ENCODE measurements around the gene CCNDBP1. TPM values are rescaled to one million over a fixed set of nuclear protein-coding genes. Genes with fewer than 3 reads are reported as not detected.

Gene CCNDBP1
- total RNA-seq, 1 donor from 2014 or later = 31.2 TPM

GRCh38 chr15:43215961-43216360 is 30.8 kb downstream of the CCNDBP1 start:
- H3K27ac Mint-ChIP-seq = no peak overlapping the region
- H3K36me3 Mint-ChIP-seq = no peaks in the 10 kb centered on the region
- peaks cover 2% of the 10 kb centered on the region for H3K27me3 Mint-ChIP-seq (ENCODE audit: low read depth)
- no peak overlapping the region for H3K4me3 Mint-ChIP-seq
- TF ChIP-seq, protein P1, sequence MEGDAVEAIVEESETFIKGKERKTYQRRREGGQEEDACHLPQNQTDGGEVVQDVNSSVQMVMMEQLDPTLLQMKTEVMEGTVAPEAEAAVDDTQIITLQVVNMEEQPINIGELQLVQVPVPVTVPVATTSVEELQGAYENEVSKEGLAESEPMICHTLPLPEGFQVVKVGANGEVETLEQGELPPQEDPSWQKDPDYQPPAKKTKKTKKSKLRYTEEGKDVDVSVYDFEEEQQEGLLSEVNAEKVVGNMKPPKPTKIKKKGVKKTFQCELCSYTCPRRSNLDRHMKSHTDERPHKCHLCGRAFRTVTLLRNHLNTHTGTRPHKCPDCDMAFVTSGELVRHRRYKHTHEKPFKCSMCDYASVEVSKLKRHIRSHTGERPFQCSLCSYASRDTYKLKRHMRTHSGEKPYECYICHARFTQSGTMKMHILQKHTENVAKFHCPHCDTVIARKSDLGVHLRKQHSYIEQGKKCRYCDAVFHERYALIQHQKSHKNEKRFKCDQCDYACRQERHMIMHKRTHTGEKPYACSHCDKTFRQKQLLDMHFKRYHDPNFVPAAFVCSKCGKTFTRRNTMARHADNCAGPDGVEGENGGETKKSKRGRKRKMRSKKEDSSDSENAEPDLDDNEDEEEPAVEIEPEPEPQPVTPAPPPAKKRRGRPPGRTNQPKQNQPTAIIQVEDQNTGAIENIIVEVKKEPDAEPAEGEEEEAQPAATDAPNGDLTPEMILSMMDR (IDR thresholded peaks at IDR 0.05; ENCODE audit: unreplicated experiment) = no peak
- DNase-seq (ENCODE audit: low spot score in 2 of 2, unreplicated experiment in 2 of 2) = no peak
- H3K4me1 Mint-ChIP-seq = peaks cover 7% of the 10 kb centered on the region
- peaks cover 3% of the 10 kb centered on the region for H3K9me3 Mint-ChIP-seq

GRCh38 chr15:43218908-43219706 is 33.9 kb downstream of the CCNDBP1 start:
- Mint-ChIP-seq H3K4me1 (peaks cover 14% of the 10 kb centered on the region), H3K36me3 (no peaks in the 10 kb centered on the region), H3K9me3 (peaks cover 3% of the 10 kb centered on the region), H3K27me3 (ENCODE audit: low read depth) (peaks cover 5% of the 10 kb centered on the region), H3K27ac (no peak overlapping the region), H3K4me3 (no peak overlapping the region)
- no peak for DNase-seq (ENCODE audit: low spot score in 2 of 2, unreplicated experiment in 2 of 2)
- TF ChIP-seq, protein P1 (IDR thresholded peaks at IDR 0.05; ENCODE audit: unreplicated experiment) = peak; percentile 38

GRCh38 chr15:43219929-43220928 is 35.0 kb downstream of the CCNDBP1 start:
- DNase-seq (ENCODE audit: low spot score in 2 of 2, unreplicated experiment in 2 of 2) = no peak
- no peak overlapping the region for H3K27ac Mint-ChIP-seq
- no peaks in the 10 kb centered on the region for H3K36me3 Mint-ChIP-seq
- TF ChIP-seq, protein P1 (IDR thresholded peaks at IDR 0.05; ENCODE audit: unreplicated experiment) = no peak
- peaks cover 9% of the 10 kb centered on the region for H3K27me3 Mint-ChIP-seq (ENCODE audit: low read depth)
- H3K4me3 Mint-ChIP-seq = no peak overlapping the region
- H3K4me1 Mint-ChIP-seq = peaks cover 14% of the 10 kb centered on the region
- peaks cover 3% of the 10 kb centered on the region for H3K9me3 Mint-ChIP-seq

DNA sequence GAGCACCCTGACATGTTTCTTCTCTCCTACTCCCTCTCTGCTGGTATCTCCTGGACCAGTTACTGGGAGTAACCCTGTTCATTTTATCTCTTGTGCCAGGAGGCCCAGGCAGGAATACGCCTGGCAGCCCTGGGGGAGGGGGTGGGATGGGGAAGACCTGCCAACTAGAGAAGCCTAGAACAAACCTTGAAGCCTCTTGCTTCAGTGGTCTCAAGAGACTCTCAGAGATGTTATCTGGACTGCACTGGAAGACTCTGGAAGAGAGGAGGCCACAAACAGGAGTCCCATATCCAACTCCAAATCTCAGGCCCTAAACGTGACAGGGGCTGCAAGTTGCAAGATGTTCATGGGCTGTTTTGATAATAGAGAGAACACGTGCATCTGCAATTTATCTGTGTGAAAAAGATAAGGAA is 35.8 kb downstream of the CCNDBP1 start, which contains the start of gene EPB42:
Gene EPB42 (minus strand): TSS at position 28 of the 413 bp plus-strand sequence. CDS start 193 bp downstream, outside the sequence.
- H3K36me3 Mint-ChIP-seq = no peaks in the 10 kb centered on the region
- no peak within 1 kb of the TSS for H3K27ac Mint-ChIP-seq
- TF ChIP-seq, protein P1 (IDR thresholded peaks at IDR 0.05; ENCODE audit: unreplicated experiment) = no peak

DNA sequence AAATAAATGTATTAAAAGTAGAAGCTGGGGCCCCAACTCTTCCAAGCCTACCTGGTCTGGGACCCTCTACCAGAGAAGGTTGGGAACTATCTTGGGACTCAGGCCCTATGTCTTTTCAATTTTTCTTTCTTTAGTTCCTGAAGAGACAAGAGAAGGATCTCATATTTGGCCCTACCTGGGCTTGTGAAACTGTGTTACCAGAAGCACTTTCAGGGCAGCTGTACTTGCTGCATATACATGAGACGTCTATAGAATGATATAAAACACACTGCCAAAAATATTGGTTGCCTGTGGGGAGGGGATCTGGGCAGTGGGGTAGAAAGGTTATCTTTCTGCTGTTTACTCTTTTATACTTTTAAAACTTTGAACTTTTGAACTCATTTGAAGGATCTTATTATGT is 36.2 kb downstream of the CCNDBP1 start:
- H3K27me3 Mint-ChIP-seq (ENCODE audit: low read depth) = peaks cover 9% of the 10 kb centered on the region
- H3K4me3 Mint-ChIP-seq = no peak overlapping the region
- TF ChIP-seq, protein P1 (IDR thresholded peaks at IDR 0.05; ENCODE audit: unreplicated experiment) = no peak
- H3K27ac Mint-ChIP-seq = no peak overlapping the region
- H3K36me3 Mint-ChIP-seq = no peaks in the 10 kb centered on the region
- H3K4me1 Mint-ChIP-seq = peaks cover 14% of the 10 kb centered on the region
- DNase-seq (ENCODE audit: low spot score in 2 of 2, unreplicated experiment in 2 of 2) = no peak
- peaks cover 3% of the 10 kb centered on the region for H3K9me3 Mint-ChIP-seq

More for the DNA sequence above, 35.8 kb downstream of the CCNDBP1 start, which contains the start of gene EPB42:
- H3K4me3 Mint-ChIP-seq = no peak within 1 kb of the TSS
- DNase-seq (ENCODE audit: low spot score in 2 of 2, unreplicated experiment in 2 of 2) = no peak
- peaks cover 9% of the 10 kb centered on the region for H3K27me3 Mint-ChIP-seq (ENCODE audit: low read depth)
- H3K9me3 Mint-ChIP-seq = peaks cover 3% of the 10 kb centered on the region
- peaks cover 14% of the 10 kb centered on the region for H3K4me1 Mint-ChIP-seq

Data from mesothelial cell of epicardium (in vitro differentiated cells).